ENCODE measurements around the gene INPP5A.
"Not testable (repeated sequence)": the region's sequence is repeated elsewhere in the genome, so short reads cannot be mapped to it uniquely, and the experiment has no call there.

INPP5A gene

GRCh38 chr10:132738454-132739224, 201.1 kb downstream of the INPP5A start:
- H3K4me3 ChIP-seq (ENCODE audit: low read length), result no peak overlapping the region
- no peak for TF ChIP-seq ZNF274 (IDR thresholded peaks at IDR 0.05; ENCODE audit: low read depth, low read length)

- TF ChIP-seq ZNF274 (IDR thresholded peaks at IDR 0.05; ENCODE audit: low read depth, low read length), result no peak
- no peak overlapping the region for H3K4me3 ChIP-seq (ENCODE audit: low read length)
Observed at GRCh38 chr10:132739225-132739613, 201.6 kb downstream of the INPP5A start.

- no peak for TF ChIP-seq ZNF274 (IDR thresholded peaks at IDR 0.05; ENCODE audit: low read depth, low read length)
- H3K4me3 ChIP-seq (ENCODE audit: low read length), result no peak overlapping the region
Observed at GRCh38 chr10:132740588-132740987, 203.0 kb downstream of the INPP5A start.

GRCh38 chr10:132742167-132742836, 204.7 kb downstream of the INPP5A start:
- TF ChIP-seq ZNF274 (IDR thresholded peaks at IDR 0.05; ENCODE audit: low read depth, low read length), result no peak

DNA sequence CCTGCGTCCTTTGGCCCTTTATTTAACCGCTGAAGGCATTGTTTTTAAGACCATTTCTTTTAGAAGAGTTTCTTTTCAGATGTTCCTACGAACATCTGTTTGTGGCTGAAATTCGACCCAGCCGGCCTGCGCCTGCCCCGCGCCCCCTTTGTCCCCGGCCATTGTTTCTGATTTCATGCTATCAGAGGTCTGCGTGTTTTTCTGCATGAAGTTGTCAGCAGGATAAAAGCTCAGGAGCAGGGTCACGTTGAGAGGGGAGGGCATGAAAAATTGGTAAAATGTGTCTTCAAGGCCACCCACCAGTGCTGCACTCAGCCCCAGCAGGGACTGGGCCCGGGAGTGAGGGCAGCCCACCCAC, 205.2 kb downstream of the INPP5A start:
- no peak for TF ChIP-seq ZNF274 (IDR thresholded peaks at IDR 0.05; ENCODE audit: low read depth, low read length)
- H3K4me3 ChIP-seq (ENCODE audit: low read length), result no peak overlapping the region

More at GRCh38 chr10:132742167-132742836, 204.7 kb downstream of the INPP5A start:
- H3K4me3 ChIP-seq (ENCODE audit: low read length), result no peak overlapping the region

- not testable (repeated sequence) for H3K4me3 ChIP-seq (ENCODE audit: low read length)
Observed at GRCh38 chr10:132743196-132743924, 205.8 kb downstream of the INPP5A start.

GRCh38 chr10:132743925-132744490, 206.4 kb downstream of the INPP5A start:
- TF ChIP-seq ZNF274 (IDR thresholded peaks at IDR 0.05; ENCODE audit: low read depth, low read length), result no peak

DNA sequence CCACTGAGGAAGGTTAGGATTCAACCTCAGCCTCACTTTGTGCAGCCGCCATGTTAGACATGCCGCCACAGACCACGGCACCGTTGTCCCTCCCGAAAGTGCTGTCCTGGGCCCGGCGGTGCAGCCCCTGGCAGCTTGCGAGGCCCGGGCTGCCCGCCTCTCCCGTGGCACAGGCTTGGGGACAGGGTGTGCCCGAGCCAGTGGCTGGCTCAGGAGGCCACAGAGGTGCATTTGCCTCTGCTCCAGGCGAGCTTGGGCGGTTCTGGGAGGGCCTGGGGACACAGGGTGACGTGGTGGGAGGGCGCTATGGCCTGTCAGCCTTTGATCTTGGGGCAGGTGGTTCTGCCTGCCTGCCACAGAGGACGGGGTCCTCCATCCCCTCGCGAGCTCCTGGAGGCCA, 207.3 kb downstream of the INPP5A start:
- TF ChIP-seq ZNF274 (IDR thresholded peaks at IDR 0.05; ENCODE audit: low read depth, low read length), result no peak
- no peak overlapping the region for H3K4me3 ChIP-seq (ENCODE audit: low read length)

More at GRCh38 chr10:132743925-132744490, 206.4 kb downstream of the INPP5A start:
- H3K4me3 ChIP-seq (ENCODE audit: low read length), result no peak overlapping the region

DNA sequence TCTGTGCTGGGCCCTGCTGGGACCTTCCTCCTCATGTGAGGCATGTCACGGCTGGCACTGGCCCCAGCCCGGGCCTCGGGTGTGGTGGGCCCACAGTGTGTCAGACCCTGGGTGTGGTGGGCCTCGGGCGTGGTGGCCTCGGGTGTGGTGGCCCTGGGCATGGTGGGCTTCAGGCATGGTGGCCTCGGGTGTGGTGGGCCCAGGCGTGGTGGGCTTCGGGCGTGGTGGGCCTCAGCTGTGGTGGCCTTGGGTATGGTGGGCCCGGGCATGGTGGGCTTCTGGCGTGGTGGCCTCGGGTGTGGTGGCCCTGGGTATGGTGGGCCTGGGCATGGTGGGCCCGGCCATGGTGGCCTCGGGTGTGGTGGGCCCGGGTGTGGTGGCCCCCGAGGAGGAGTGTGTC, 207.9 kb downstream of the INPP5A start:
- no peak overlapping the region for H3K4me3 ChIP-seq (ENCODE audit: low read length)

DNA sequence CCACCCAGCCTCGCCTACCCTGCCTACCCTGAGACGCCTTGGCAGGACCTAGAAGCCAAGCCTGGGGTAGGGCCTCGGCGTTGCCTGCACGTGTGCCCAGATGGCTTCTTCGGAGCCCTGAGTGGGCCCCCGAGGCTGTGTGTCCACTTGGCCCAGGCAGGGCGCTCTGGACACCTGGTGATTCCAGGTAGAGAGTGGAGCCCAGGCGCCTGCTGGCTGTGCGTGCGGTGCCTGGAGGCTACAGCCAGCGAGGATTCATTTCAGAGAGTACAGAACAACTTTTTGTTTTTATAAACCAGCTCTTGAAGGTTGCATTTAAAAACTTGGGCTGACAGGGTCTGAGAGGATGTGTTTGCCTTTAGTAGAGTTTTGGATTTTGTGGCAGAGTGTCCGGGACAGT, 208.4 kb downstream of the INPP5A start:
- no peak for TF ChIP-seq ZNF274 (IDR thresholded peaks at IDR 0.05; ENCODE audit: low read depth, low read length)
- no peak overlapping the region for H3K4me3 ChIP-seq (ENCODE audit: low read length)

More for the DNA sequence above, 207.9 kb downstream of the INPP5A start:
- no peak for TF ChIP-seq ZNF274 (IDR thresholded peaks at IDR 0.05; ENCODE audit: low read depth, low read length)

DNA sequence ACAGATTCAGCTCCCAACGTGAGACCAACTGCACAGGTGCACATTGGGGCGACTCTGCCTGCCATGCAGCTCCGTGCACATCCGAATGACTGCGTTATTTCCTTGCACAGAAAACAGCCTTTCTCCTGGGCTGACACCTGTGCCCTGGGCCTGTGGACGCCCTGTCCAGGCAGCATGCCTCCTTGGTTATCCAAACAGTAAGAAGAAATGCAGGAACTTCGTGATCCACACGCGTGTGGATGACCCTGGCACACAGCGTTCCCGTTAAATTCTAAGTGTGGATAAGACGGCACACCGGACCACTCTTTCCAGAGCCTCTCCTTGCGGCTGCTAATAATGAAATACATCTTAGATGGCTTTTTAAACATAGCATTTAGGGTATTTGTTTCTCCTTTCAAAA, 208.8 kb downstream of the INPP5A start:
- no peak overlapping the region for H3K4me3 ChIP-seq (ENCODE audit: low read length)
- no peak for TF ChIP-seq ZNF274 (IDR thresholded peaks at IDR 0.05; ENCODE audit: low read depth, low read length)

GRCh38 chr10:132746801-132747625, 209.4 kb downstream of the INPP5A start:
- H3K4me3 ChIP-seq (ENCODE audit: low read length), result no peak overlapping the region
- TF ChIP-seq ZNF274 (IDR thresholded peaks at IDR 0.05; ENCODE audit: low read depth, low read length), result no peak

- no peak overlapping the region for H3K4me3 ChIP-seq (ENCODE audit: low read length)
- no peak for TF ChIP-seq ZNF274 (IDR thresholded peaks at IDR 0.05; ENCODE audit: low read depth, low read length)
Observed at GRCh38 chr10:132748135-132748534, 210.5 kb downstream of the INPP5A start.
